Measurements from ENCODE around the gene BMP6. TPM values are rescaled to one million over a fixed set of nuclear protein-coding genes. Genes with fewer than 3 reads are reported as not detected.

BMP6 gene
- total RNA-seq, 1 experiment from 2014 or later, result 13.6 TPM

Other genes starting within 250 kb of the BMP6 start
- gene DSP, start 184.4 kb upstream of the BMP6 start, total RNA-seq (2021; ENCODE audit: unreplicated experiment), result 20.1 TPM
- gene SNRNP48, start 135.9 kb upstream of the BMP6 start, total RNA-seq (2021; ENCODE audit: unreplicated experiment), result 10.7 TPM
- gene TXNDC5, start 184.7 kb downstream of the BMP6 start, total RNA-seq (2021; ENCODE audit: unreplicated experiment), result 177 TPM